HEK293 (cell line): ENCODE data around the gene DNAJC27.
A peak's percentile ranks its signal among the peaks of the same experiment; 100 is the strongest.

Source experiments
- ATF2 ChIP-seq: fragments of 450-650 bp; formaldehyde crosslinking; IDR thresholded peaks from 2 replicates; pipeline ENCODE4 v1.5.1; 2016; ENCODE audit warnings: missing biosample characterization, missing genetic modification characterization, low read depth
- KLF7 ChIP-seq: fragments of 450-650 bp; formaldehyde crosslinking; IDR thresholded peaks from 2 replicates; pipeline ENCODE4 v1.5.1; 2016; ENCODE audit warnings: missing biosample characterization, missing genetic modification characterization, borderline replicate concordance
- KLF8 ChIP-seq: fragments of 450-650 bp; formaldehyde crosslinking; IDR thresholded peaks from 2 replicates; pipeline ENCODE4 v1.5.1; 2016; ENCODE audit warnings: missing biosample characterization, missing genetic modification characterization
- MYNN ChIP-seq: fragments of 450-650 bp; formaldehyde crosslinking; IDR thresholded peaks from 2 replicates; pipeline ENCODE4 v1.5.1; 2016; ENCODE audit warnings: missing biosample characterization, missing genetic modification characterization, borderline replicate concordance
- PRDM4 ChIP-seq: fragments of 450-650 bp; formaldehyde crosslinking; IDR thresholded peaks from 2 replicates; pipeline ENCODE4 v1.5.1; 2017; ENCODE audit warnings: missing biosample characterization, missing genetic modification characterization
- TRIM28 ChIP-seq: IDR thresholded peaks from 2 replicates; pipeline ENCODE4 v1.6.1; 2011; ENCODE audit warnings: low read length, control low read depth, borderline replicate concordance
- YY1 ChIP-seq: fragments of 450-650 bp; formaldehyde crosslinking; IDR thresholded peaks from 2 replicates; pipeline ENCODE4 v1.5.1; 2018; ENCODE audit warnings: missing biosample characterization, missing genetic modification characterization
- ZBTB21 ChIP-seq: fragments of 450-650 bp; formaldehyde crosslinking; IDR thresholded peaks from 2 replicates; pipeline ENCODE4 v1.5.1; 2017; ENCODE audit warnings: missing biosample characterization, missing genetic modification characterization
- ZBTB8A ChIP-seq: fragments of 450-650 bp; formaldehyde crosslinking; IDR thresholded peaks from 2 replicates; pipeline ENCODE4 v1.5.1; 2016; ENCODE audit warnings: missing biosample characterization, missing genetic modification characterization
- ZNF10 ChIP-seq: fragments of 450-650 bp; formaldehyde crosslinking; IDR thresholded peaks from 2 replicates; pipeline ENCODE4 v1.5.1; 2017; ENCODE audit warnings: missing biosample characterization, missing genetic modification characterization
- ZNF146 ChIP-seq: fragments of 450-650 bp; formaldehyde crosslinking; IDR thresholded peaks from 2 replicates; pipeline ENCODE4 v1.5.1; 2016; ENCODE audit warnings: missing biosample characterization, missing genetic modification characterization
- ZNF148 ChIP-seq: fragments of 450-650 bp; formaldehyde crosslinking; IDR thresholded peaks from 2 replicates; pipeline ENCODE4 v1.5.0; 2017; ENCODE audit warnings: missing biosample characterization, missing genetic modification characterization, borderline replicate concordance
- ZNF175 ChIP-seq: fragments of 450-650 bp; formaldehyde crosslinking; IDR thresholded peaks from 2 replicates; pipeline ENCODE4 v1.5.1; 2016; ENCODE audit warnings: missing biosample characterization, missing genetic modification characterization
- ZNF211 ChIP-seq: fragments of 450-650 bp; formaldehyde crosslinking; IDR thresholded peaks from 2 replicates; pipeline ENCODE4 v1.5.1; 2016; ENCODE audit warnings: low read depth, missing biosample characterization, missing genetic modification characterization
- ZNF221 ChIP-seq: fragments of 450-650 bp; formaldehyde crosslinking; IDR thresholded peaks from 2 replicates; pipeline ENCODE4 v1.5.1; 2017; ENCODE audit warnings: missing biosample characterization, missing genetic modification characterization, borderline replicate concordance
- ZNF223 ChIP-seq: fragments of 450-650 bp; formaldehyde crosslinking; IDR thresholded peaks from 2 replicates; pipeline ENCODE4 v1.5.1; 2016; ENCODE audit warnings: missing biosample characterization, missing genetic modification characterization
- ZNF26 ChIP-seq: fragments of 450-650 bp; formaldehyde crosslinking; IDR thresholded peaks from 2 replicates; pipeline ENCODE4 v1.5.1; 2016; ENCODE audit warnings: missing biosample characterization, missing genetic modification characterization
- ZNF302 ChIP-seq: fragments of 450-650 bp; formaldehyde crosslinking; IDR thresholded peaks from 2 replicates; pipeline ENCODE4 v1.5.1; 2016; ENCODE audit warnings: missing biosample characterization, missing genetic modification characterization, low read depth
- ZNF324 ChIP-seq: fragments of 450-650 bp; formaldehyde crosslinking; IDR thresholded peaks from 2 replicates; pipeline ENCODE4 v1.5.1; 2016; ENCODE audit warnings: missing biosample characterization, missing genetic modification characterization
- ZNF391 ChIP-seq: fragments of 450-650 bp; formaldehyde crosslinking; IDR thresholded peaks from 2 replicates; pipeline ENCODE4 v1.5.1; 2016; ENCODE audit warnings: low read depth, missing biosample characterization, missing genetic modification characterization, borderline replicate concordance
- ZNF423 ChIP-seq: fragments of 450-650 bp; formaldehyde crosslinking; IDR thresholded peaks from 2 replicates; pipeline ENCODE4 v1.5.1; 2016; ENCODE audit warnings: missing biosample characterization, missing genetic modification characterization
- ZNF530 ChIP-seq: fragments of 450-650 bp; formaldehyde crosslinking; IDR thresholded peaks from 2 replicates; pipeline ENCODE4 v1.5.1; 2016; ENCODE audit warnings: low read depth, missing biosample characterization, missing genetic modification characterization
- ZNF580 ChIP-seq: fragments of 450-650 bp; formaldehyde crosslinking; IDR thresholded peaks from 2 replicates; pipeline ENCODE4 v1.5.1; 2016; ENCODE audit warnings: missing biosample characterization, missing genetic modification characterization
- ZNF639 ChIP-seq: fragments of 450-650 bp; formaldehyde crosslinking; IDR thresholded peaks from 2 replicates; pipeline ENCODE4 v1.5.1; 2016; ENCODE audit warnings: missing biosample characterization, missing genetic modification characterization
- ZNF658 ChIP-seq: fragments of 450-650 bp; formaldehyde crosslinking; IDR thresholded peaks from 2 replicates; pipeline ENCODE4; 2016; ENCODE audit warnings: missing biosample characterization, missing genetic modification characterization
- ZNF664 ChIP-seq: fragments of 450-650 bp; formaldehyde crosslinking; IDR thresholded peaks from 2 replicates; pipeline ENCODE4 v1.5.1; 2016; ENCODE audit warnings: missing biosample characterization, missing genetic modification characterization
- ZNF701 ChIP-seq: fragments of 450-650 bp; formaldehyde crosslinking; IDR thresholded peaks from 2 replicates; pipeline ENCODE4 v1.5.1; 2016; ENCODE audit warnings: missing biosample characterization, missing genetic modification characterization
- ZNF76 ChIP-seq: fragments of 450-650 bp; formaldehyde crosslinking; IDR thresholded peaks from 2 replicates; pipeline ENCODE4; 2016; ENCODE audit warnings: low read depth, missing biosample characterization, missing genetic modification characterization, borderline replicate concordance
- ZNF776 ChIP-seq: fragments of 450-650 bp; formaldehyde crosslinking; IDR thresholded peaks from 2 replicates; pipeline ENCODE4 v1.5.0; 2017; ENCODE audit warnings: missing biosample characterization, missing genetic modification characterization, borderline replicate concordance
- ZNF791 ChIP-seq: fragments of 450-650 bp; formaldehyde crosslinking; IDR thresholded peaks from 2 replicates; pipeline ENCODE4 v1.5.1; 2016; ENCODE audit warnings: missing biosample characterization, missing genetic modification characterization

The DNAJC27 gene

GRCh38 chr2:24971536-24972314, at the start of gene DNAJC27 (continued):
- TF ChIP-seq ZNF530 (tag by site-specific recombination) (no peak), ZNF302 (no peak), ZNF148 (no peak), ZBTB21 (tag by site-specific recombination) (peak; percentile 92), ZNF791 (no peak), ZBTB8A (tag by site-specific recombination) (peak; percentile 58), ZNF175 (no peak), ZNF76 (tag by site-specific recombination) (peak; percentile 75), ZNF580 (peak; percentile 55; the same call in 1 of the 2 replicates), YY1 (tag by site-specific recombination) (peak; percentile 60; the same call in 1 of the 2 replicates), ZNF26 (no peak), ZNF423 (tag by site-specific recombination) (no peak), ZNF664 (tag by site-specific recombination) (no peak), ZNF324 (tag by site-specific recombination) (no peak; the same call in 1 of the 2 replicates), TRIM28 (no peak), ZNF221 (tag by site-specific recombination) (no peak; the same call in 1 of the 2 replicates), ZNF211 (tag by site-specific recombination) (no peak), ZNF146 (no peak), ZNF391 (tag by site-specific recombination) (no peak), KLF8 (tag by site-specific recombination) (peak; percentile 54; the same call in 1 of the 2 replicates), MYNN (tag by site-specific recombination) (peak; percentile 72; the same call in 1 of the 2 replicates), ZNF658 (tag by site-specific recombination) (no peak), ZNF10 (tag by site-specific recombination) (peak; percentile 78; the same call in 1 of the 2 replicates), ZNF223 (no peak), KLF7 (peak; percentile 79; the same call in 1 of the 2 replicates), PRDM4 (tag by site-specific recombination) (no peak), ZNF639 (tag by site-specific recombination) (peak; percentile 70), ZNF776 (tag by site-specific recombination) (no peak), ATF2 (tag by site-specific recombination) (peak; percentile 99), ZNF701 (tag by site-specific recombination) (no peak)
